ENCODE measurements around the gene PLEKHG5.
"Not testable (repeated sequence)": the region's sequence is repeated elsewhere in the genome, so short reads cannot be mapped to it uniquely, and the experiment has no call there.

PLEKHG5 gene

GRCh38 chr1:6445062-6445763 lies 46.3 kb downstream of the PLEKHG5 start:
- DNase-seq (ENCODE audit: low spot score) = no peak

- no peak for DNase-seq (ENCODE audit: low spot score)
Measured at GRCh38 chr1:6444377-6444776, 47.1 kb downstream of the PLEKHG5 start.

- no peak for DNase-seq (ENCODE audit: low spot score)
Measured at GRCh38 chr1:6443339-6444115, 47.9 kb downstream of the PLEKHG5 start.

GRCh38 chr1:6441586-6441985 lies 49.9 kb downstream of the PLEKHG5 start:
- DNase-seq (ENCODE audit: low spot score) = no peak

- DNase-seq (ENCODE audit: low spot score) = no peak
Measured at GRCh38 chr1:6440198-6441126, 51.0 kb downstream of the PLEKHG5 start.

- DNase-seq (ENCODE audit: low spot score) = peak; percentile 29
Measured at GRCh38 chr1:6438047-6438525, 53.4 kb downstream of the PLEKHG5 start.

GRCh38 chr1:6437012-6437700 lies 54.3 kb downstream of the PLEKHG5 start:
- DNase-seq (ENCODE audit: low spot score) = peak; percentile 59

GRCh38 chr1:6436277-6436676 lies 55.2 kb downstream of the PLEKHG5 start:
- not testable (repeated sequence) for DNase-seq (ENCODE audit: low spot score)

GRCh38 chr1:6435547-6435946 lies 55.9 kb downstream of the PLEKHG5 start:
- no peak for DNase-seq (ENCODE audit: low spot score)

- no peak for DNase-seq (ENCODE audit: low spot score)
Measured at GRCh38 chr1:6435129-6435528, 56.3 kb downstream of the PLEKHG5 start.

GRCh38 chr1:6434186-6434585 lies 57.3 kb downstream of the PLEKHG5 start:
- DNase-seq (ENCODE audit: low spot score) = no peak

GRCh38 chr1:6431645-6432579 lies 59.6 kb downstream of the PLEKHG5 start:
- DNase-seq (ENCODE audit: low spot score) = not testable (repeated sequence)

GRCh38 chr1:6429660-6430411 lies 61.6 kb downstream of the PLEKHG5 start:
- DNase-seq (ENCODE audit: low spot score) = not testable (repeated sequence)

- not testable (repeated sequence) for DNase-seq (ENCODE audit: low spot score)
Measured at GRCh38 chr1:6428453-6428852, 63.0 kb downstream of the PLEKHG5 start.

GRCh38 chr1:6427441-6428390 lies 63.8 kb downstream of the PLEKHG5 start:
- no peak for DNase-seq (ENCODE audit: low spot score)

- no peak for DNase-seq (ENCODE audit: low spot score)
Measured at GRCh38 chr1:6426972-6427350, 64.5 kb downstream of the PLEKHG5 start.

GRCh38 chr1:6426277-6426971 lies 65.0 kb downstream of the PLEKHG5 start:
- no peak for DNase-seq (ENCODE audit: low spot score)

- DNase-seq (ENCODE audit: low spot score) = no peak
Measured at GRCh38 chr1:6425658-6426057, 65.8 kb downstream of the PLEKHG5 start.
